ENCODE data around the gene LSM2.

Gene LSM2

GRCh38 chr6:31792761-31793171 is 14.0 kb downstream of the LSM2 start:
- TF ChIP-seq CTCF (IDR thresholded peaks at IDR 0.05; ENCODE audit: low read depth, low read length, missing control alignments), result no peak
- no peak for DNase-seq (ENCODE audit: low read depth)

GRCh38 chr6:31792090-31792374 is 14.7 kb downstream of the LSM2 start:
- no peak overlapping the region for H3K4me3 ChIP-seq (ENCODE audit: low read depth, low read length)
- TF ChIP-seq CTCF (IDR thresholded peaks at IDR 0.05; ENCODE audit: low read depth, low read length, missing control alignments), result no peak
- DNase-seq (ENCODE audit: low read depth), result no peak

More at GRCh38 chr6:31792761-31793171, 14.0 kb downstream of the LSM2 start:
- H3K4me3 ChIP-seq (ENCODE audit: low read depth, low read length), result no peak overlapping the region

GRCh38 chr6:31791324-31792089 is 15.3 kb downstream of the LSM2 start:
- DNase-seq (ENCODE audit: low read depth), result no peak
- peak; percentile 75 for TF ChIP-seq CTCF (IDR thresholded peaks at IDR 0.05; ENCODE audit: low read depth, low read length, missing control alignments)
- no peak overlapping the region for H3K4me3 ChIP-seq (ENCODE audit: low read depth, low read length)

GRCh38 chr6:31785475-31785874 is 21.3 kb downstream of the LSM2 start:
- H3K4me3 ChIP-seq (ENCODE audit: low read depth, low read length), result no peak overlapping the region
- no peak for DNase-seq (ENCODE audit: low read depth)
- no peak for TF ChIP-seq CTCF (IDR thresholded peaks at IDR 0.05; ENCODE audit: low read depth, low read length, missing control alignments)

GRCh38 chr6:31784098-31784925 is 22.5 kb downstream of the LSM2 start:
- DNase-seq (ENCODE audit: low read depth), result no peak
- H3K4me3 ChIP-seq (ENCODE audit: low read depth, low read length), result no peak overlapping the region
- no peak for TF ChIP-seq CTCF (IDR thresholded peaks at IDR 0.05; ENCODE audit: low read depth, low read length, missing control alignments)

GRCh38 chr6:31782126-31782855 is 24.5 kb downstream of the LSM2 start:
- no peak for TF ChIP-seq CTCF (IDR thresholded peaks at IDR 0.05; ENCODE audit: low read depth, low read length, missing control alignments)
- no peak overlapping the region for H3K4me3 ChIP-seq (ENCODE audit: low read depth, low read length)
- DNase-seq (ENCODE audit: low read depth), result no peak
